DLD1 (cell line): ENCODE measurements around the gene RNF151.
"Not testable (repeated sequence)": the region's sequence is repeated elsewhere in the genome, so short reads cannot be mapped to it uniquely, and the experiment has no call there.

ENCODE experiments used
- in situ Hi-C: cut with HindIII; loops from 2 replicates; pipeline ENCODE4 v1.10.0; 2017; ENCODE audit warnings: low sequenced_read_pairs

The RNF151 gene

GRCh38 chr16:2006317-2006716 is 39.7 kb downstream of the RNF151 start:
- in situ Hi-C loops, result no loop called here

- in situ Hi-C loops, result no loop called here
These were observed 40.6 kb downstream of the RNF151 start for GRCh38 chr16:2007081-2007836.

- in situ Hi-C loops, result no loop called here
These were observed 41.4 kb downstream of the RNF151 start for GRCh38 chr16:2008009-2008526.

- in situ Hi-C loops, result no loop called here
These were observed 42.0 kb downstream of the RNF151 start for GRCh38 chr16:2008631-2009163.

GRCh38 chr16:2009164-2009711 is 42.6 kb downstream of the RNF151 start:
- in situ Hi-C loops, result no loop called here

GRCh38 chr16:2009791-2010510 is 43.3 kb downstream of the RNF151 start, which contains the start of gene ZNF598:
TSS of gene ZNF598 (minus strand) at chr16:2009821.
- in situ Hi-C loops, result no loop called here

- in situ Hi-C loops, result not testable (repeated sequence)
These were observed 45.1 kb downstream of the RNF151 start for GRCh38 chr16:2011726-2012125.

- in situ Hi-C loops, result no loop called here
These were observed 46.9 kb downstream of the RNF151 start for GRCh38 chr16:2013527-2013926.

GRCh38 chr16:2015117-2015946 is 48.7 kb downstream of the RNF151 start:
- in situ Hi-C loops, result no loop called here

GRCh38 chr16:2015947-2016208 is 49.2 kb downstream of the RNF151 start:
- in situ Hi-C loops, result no loop called here

- in situ Hi-C loops, result no loop called here
These were observed 49.8 kb downstream of the RNF151 start for GRCh38 chr16:2016407-2016922.
